HCT116 (cell line): ENCODE measurements around the gene POU4F1. TPM values are rescaled to one million over a fixed set of nuclear protein-coding genes. Genes with fewer than 3 reads are reported as not detected.

Source experiments
- ATAC-seq: fragments of 200-7000 bp; cut with Tn5 transposase; 2 replicates; pipeline ENCODE4 v1.9.1; 2020; ENCODE audit warnings: mild to moderate bottlenecking, moderate library complexity
- BruUV-seq: library from RNA; stranded (reverse); fragments of 400-500 nt; replicated peaks from 2 replicates; lab custom pipeline; 2021; lab: Mats Ljungman, UMichigan
- CTCF ChIA-PET: fragments of 300-600 bp; sonication (Branson Sonifier 250); formaldehyde crosslinking; loops from one replicate; lab custom pipeline; 2021; ENCODE audit warnings: antibody characterized with exemption; lab: Charles Lee
- POLR2A ChIA-PET: fragments of 300-600, 350-600 bp; sonication (Branson Sonifier 250); formaldehyde crosslinking; loops from one replicate; lab custom pipeline; 2021; ENCODE audit warnings: antibody characterized with exemption; lab: Charles Lee
- RAD21 ChIA-PET, 2 experiments: fragments of 300-600 bp; sonication (Branson Sonifier 250); formaldehyde crosslinking; loops; one replicate each; lab custom pipeline; 2023; ENCODE audit warnings: low total read pairs in 2 of 2; ENCODE audit not compliant: uncharacterized antibody in 2 of 2, unreplicated experiment in 2 of 2, low non-redundant PET in 1 of 2; lab: Charles Lee
- DNase-seq: peaks from one replicate; pipeline ENCODE4 v3.0.0-alpha.2; 2010; ENCODE audit warnings: low read depth, low spot score
- H2AFZ ChIP-seq: fragments of 200-600 bp; shearing (Covaris generic), sonication (generic); 2 replicates; pipeline ENCODE4 v1.6.1; 2017; ENCODE audit warnings: low read depth, mixed run types, mixed read lengths, antibody characterized with exemption, low read length; ENCODE audit not compliant: poor library complexity, severe bottlenecking
- H3K27ac ChIP-seq: 2 replicates; pipeline ENCODE4 v1.5.1; 2012; ENCODE audit warnings: low read depth, low read length
- H3K27me3 ChIP-seq: fragments of 200-600 bp; sonication (generic); 2 replicates; pipeline ENCODE4 v1.6.1; 2016; ENCODE audit warnings: mixed run types, low read length, mixed read lengths; ENCODE audit not compliant: insufficient read depth
- H3K36me3 ChIP-seq, 2 experiments: fragments of 200-500 bp in 1 of 2; fragments of 200-600 bp in 1 of 2; sonication (Bioruptor generic) in 1 of 2; sonication (generic) in 1 of 2; 2 replicates each; pipeline versions ENCODE4 v1.5.1 to v1.6.1; 2014 to 2016; ENCODE audit warnings: low read length in 2 of 2, inconsistent platforms in 1 of 2, mixed read lengths in 1 of 2, mixed run types in 1 of 2; ENCODE audit not compliant: insufficient read depth in 2 of 2, control insufficient read depth in 1 of 2
- H3K4me1 ChIP-seq, 2 experiments: fragments of 200-600 bp in 1 of 2; sonication (generic) in 1 of 2; 2 replicates each; pipeline versions ENCODE4 v1.5.1 to v1.6.1; 2012 to 2017; ENCODE audit warnings: low read length in 2 of 2, inconsistent platforms in 1 of 2, mild to moderate bottlenecking in 1 of 2, mixed read lengths in 1 of 2, mixed run types in 1 of 2, moderate library complexity in 1 of 2; ENCODE audit not compliant: insufficient read depth in 2 of 2, control insufficient read depth in 1 of 2
- H3K4me2 ChIP-seq: fragments of 200-600 bp; sonication (generic); 2 replicates; pipeline ENCODE4 v1.6.1; 2017; ENCODE audit warnings: mixed run types, low read length, mixed read lengths
- H3K4me3 ChIP-seq, 2 experiments: fragments of 200-600 bp in 1 of 2; sonication (generic) in 1 of 2; replicated peaks in 1 of 2; 2 replicates each; pipeline ENCODE4 v1.5.1; 2011 to 2016; ENCODE audit warnings: low read length in 2 of 2, control low read depth in 1 of 2, low read depth in 1 of 2, mild to moderate bottlenecking in 1 of 2, mixed read lengths in 1 of 2, mixed run types in 1 of 2
- H3K79me2 ChIP-seq: fragments of 200-600 bp; sonication (generic); 2 replicates; pipeline ENCODE4 v1.6.1; 2017; ENCODE audit warnings: mild to moderate bottlenecking, mixed run types, low read length, moderate library complexity, mixed read lengths; ENCODE audit not compliant: insufficient read depth
- H3K9ac ChIP-seq: fragments of 200-600 bp; sonication (generic); 2 replicates; pipeline ENCODE4 v1.6.1; 2016; ENCODE audit warnings: low read length, mixed read lengths
- H3K9me2 ChIP-seq: fragments of 200-600 bp; sonication (generic), shearing (Covaris generic); 2 replicates; pipeline ENCODE4 v1.6.1; 2017; ENCODE audit warnings: mixed run types, mild to moderate bottlenecking, moderate library complexity; ENCODE audit not compliant: insufficient read depth
- H3K9me3 ChIP-seq, 2 experiments: fragments of 200-500 bp in 1 of 2; fragments of 200-600 bp in 1 of 2; sonication (Bioruptor generic) in 1 of 2; sonication (generic) in 1 of 2; 2 replicates each; pipeline ENCODE4 v1.6.1; 2014 to 2017; ENCODE audit warnings: low read length in 2 of 2, mixed read lengths in 2 of 2, inconsistent platforms in 1 of 2, low read depth in 1 of 2, mild to moderate bottlenecking in 1 of 2, mixed run types in 1 of 2, moderate library complexity in 1 of 2; ENCODE audit not compliant: control insufficient read depth in 1 of 2, insufficient read depth in 1 of 2
- H4K20me1 ChIP-seq: fragments of 200-600 bp; sonication (generic), shearing (Covaris generic); 2 replicates; pipeline ENCODE4 v1.6.1; 2017; ENCODE audit warnings: mixed run types, mild to moderate bottlenecking, moderate library complexity; ENCODE audit not compliant: insufficient read depth
- EZH2 ChIP-seq: fragments of 200-600 bp; sonication (generic); IDR thresholded peaks from 2 replicates; pipeline ENCODE4 v1.6.1; 2017; ENCODE audit warnings: antibody characterized with exemption, mixed run types
- JUND ChIP-seq: IDR thresholded peaks from 2 replicates; pipeline ENCODE4 v1.6.1; 2012
- MAX ChIP-seq: IDR thresholded peaks from 2 replicates; pipeline ENCODE4 v1.6.1; 2012
- REST ChIP-seq: IDR thresholded peaks from 2 replicates; pipeline ENCODE4 v1.6.1; 2012; ENCODE audit warnings: low read depth
- SP1 ChIP-seq: IDR thresholded peaks from 2 replicates; pipeline ENCODE4 v1.6.1; 2012; ENCODE audit warnings: low read depth
- SRF ChIP-seq: IDR thresholded peaks from 2 replicates; pipeline ENCODE4 v1.6.1; 2012; ENCODE audit warnings: low read depth
- ZBTB33 ChIP-seq: IDR thresholded peaks from 2 replicates; pipeline ENCODE4 v1.6.1; 2011; ENCODE audit warnings: mild to moderate bottlenecking, low read length, moderate library complexity; ENCODE audit not compliant: insufficient replicate concordance; ENCODE audit errors: extremely low read depth
- ZFX ChIP-seq: fragments of 450-650 bp; IDR thresholded peaks from 2 replicates; pipeline ENCODE4 v1.6.1; 2017
- intact Hi-C: fragments of 100-400 bp; cut with micrococcal nuclease; formaldehyde crosslinking; loops from 2 replicates; pipeline ENCODE4 v1.10.0; 2022
- total RNA-seq: library from RNA; stranded (reverse); gene quantifications from one replicate; pipeline ENCODE4 v1.2.1, GENCODE V29; 2021; ENCODE audit not compliant: unreplicated experiment

POU4F1 gene
- total RNA-seq, 1 experiment from 2014 or later = not detected

DNA sequence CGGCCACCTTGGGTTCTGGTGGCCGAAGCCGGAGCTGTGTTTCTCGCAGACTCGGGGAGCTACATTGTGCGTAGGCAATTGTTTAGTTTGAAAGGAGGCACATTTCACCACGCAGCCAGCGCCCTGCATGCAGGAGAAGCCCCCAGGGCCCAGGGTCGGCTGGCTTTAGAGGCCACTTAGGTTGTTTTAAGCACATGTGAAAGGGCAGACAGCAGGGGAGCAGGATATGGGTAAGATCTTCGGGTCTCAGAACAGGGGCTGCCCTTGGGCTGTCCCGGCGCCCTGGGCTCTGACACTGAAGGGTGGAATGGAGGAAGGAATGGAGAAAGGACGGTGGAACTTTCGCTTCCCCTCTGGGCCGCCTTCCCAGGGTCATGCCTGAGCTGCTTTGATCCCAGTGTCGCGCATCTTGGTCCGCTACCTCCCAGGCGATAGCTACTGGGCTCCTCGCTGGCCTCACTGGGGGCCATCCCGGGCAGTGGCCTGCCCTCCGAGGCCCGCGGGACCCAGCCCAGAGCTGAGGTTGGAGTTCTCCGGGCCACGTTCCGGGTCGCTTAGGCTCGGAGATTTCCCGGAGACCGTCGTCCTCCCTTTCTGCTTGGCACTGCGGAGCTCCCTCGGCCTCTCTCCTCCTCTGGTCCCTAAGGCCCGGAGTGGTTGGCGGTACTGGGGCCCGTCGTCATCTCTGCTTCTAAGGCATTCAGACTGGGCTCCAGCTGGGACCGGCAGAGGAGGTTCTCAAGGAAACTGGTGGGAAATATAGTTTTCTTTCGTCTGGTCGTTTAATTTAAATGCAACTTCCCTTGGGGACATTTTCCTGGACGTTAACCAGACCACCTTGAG, 4.3 kb upstream of the POU4F1 start:
- TF ChIP-seq SP1 (no peak), JUND (no peak), REST (no peak), MAX (no peak), EZH2 (no peak), SRF (no peak), ZFX (no peak), ZBTB33 (no peak)
- no TSS peak for BruUV-seq
- H3K4me2 ChIP-seq = no peak overlapping the region

More for the DNA sequence above, 4.3 kb upstream of the POU4F1 start:
- POLR2A ChIA-PET = no interaction called here
- intact Hi-C loops = no loop called here
- Histone ChIP-seq H3K9me3 (no peaks in the 10 kb centered on the region), H3K27ac (no peak overlapping the region), H2AFZ (no peak overlapping the region), H3K4me1 (no peaks in the 10 kb centered on the region), H3K9ac (no peak overlapping the region), H3K27me3 (peaks cover 6% of the 10 kb centered on the region; the same call in 1 of the 2 replicates), H3K9me2 (no peaks in the 10 kb centered on the region), H3K36me3 (no peaks in the 10 kb centered on the region), H4K20me1 (no peaks in the 10 kb centered on the region), H3K4me3 (no peak overlapping the region), H3K79me2 (no peaks in the 10 kb centered on the region)
- no peak for DNase-seq
- RAD21 ChIA-PET = no interaction called here
- ATAC-seq = no peak
- CTCF ChIA-PET = no interaction called here
